Activated CD8-positive, alpha-beta memory T cell treated with anti-CD3 and anti-CD28 coated beads, Interleukin-2, amount 50 U/mL, for 4 hours (primary cell): ENCODE measurements around the gene HOXC5.

Source experiments
- DNase-seq: peaks from one replicate; pipeline ENCODE4 v3.0.0-alpha.2; 2020

HOXC5 gene

GRCh38 chr12:53996240-53997203, 36.3 kb upstream of the HOXC5 start:
- DNase-seq, result no peak

GRCh38 chr12:53997204-53998109, 35.4 kb upstream of the HOXC5 start:
- DNase-seq, result no peak

- DNase-seq, result no peak
These were observed 34.5 kb upstream of the HOXC5 start for GRCh38 chr12:53998110-53998899.

- no peak for DNase-seq
These were observed 34.0 kb upstream of the HOXC5 start for GRCh38 chr12:53998900-53999236.

GRCh38 chr12:53999559-54000115, 33.2 kb upstream of the HOXC5 start:
- no peak for DNase-seq

GRCh38 chr12:54000116-54001114, 32.4 kb upstream of the HOXC5 start, which contains the start of gene HOXC9:
Gene HOXC9, plus strand, starts transcription at chr12:54000161. Its CDS starts 28 bp downstream, at chr12:54000189.
- DNase-seq, result no peak

- DNase-seq, result no peak
These were observed 31.3 kb upstream of the HOXC5 start for GRCh38 chr12:54001283-54002187.

GRCh38 chr12:54002278-54002914, 30.5 kb upstream of the HOXC5 start:
- DNase-seq, result no peak

GRCh38 chr12:54002915-54003389, 29.9 kb upstream of the HOXC5 start:
- DNase-seq, result no peak

GRCh38 chr12:54003625-54004024, 29.2 kb upstream of the HOXC5 start:
- no peak for DNase-seq

GRCh38 chr12:54004063-54004840, 28.6 kb upstream of the HOXC5 start:
- no peak for DNase-seq

GRCh38 chr12:54004841-54005530, 27.9 kb upstream of the HOXC5 start:
- no peak for DNase-seq

GRCh38 chr12:54005531-54005852, 27.4 kb upstream of the HOXC5 start:
- DNase-seq, result no peak

GRCh38 chr12:54005853-54006558, 26.8 kb upstream of the HOXC5 start:
- peak; percentile 84 for DNase-seq

- no peak for DNase-seq
These were observed 26.2 kb upstream of the HOXC5 start for GRCh38 chr12:54006559-54007220.

- DNase-seq, result no peak
These were observed 25.2 kb upstream of the HOXC5 start for GRCh38 chr12:54007538-54008259.
